GM23338 (cell line): ENCODE data around the gene APBA1. TPM values are rescaled to one million over a fixed set of nuclear protein-coding genes. Genes with fewer than 3 reads are reported as not detected.

ENCODE experiments used
- ATAC-seq: fragments of 200-7000 bp; cut with Tn5 transposase; 3 replicates; pipeline ENCODE4 v1.9.1; 2020
- DNase-seq: peaks from one replicate; pipeline ENCODE4 v3.0.0-alpha.2; 2015; ENCODE audit warnings: low spot score
- H2AFZ ChIP-seq: fragments of 200-600 bp; sonication (generic); 2 replicates; pipeline ENCODE4 v1.8.0; 2016; ENCODE audit warnings: antibody characterized with exemption, mild to moderate bottlenecking, moderate library complexity
- H3F3A ChIP-seq: fragments of 200-600 bp; sonication (generic); replicated peaks from 2 replicates; pipeline ENCODE4 v1.8.0; 2017; ENCODE audit warnings: antibody characterized with exemption, mixed run types, low read depth
- H3K27ac ChIP-seq: fragments of 200-600 bp; sonication (generic); 2 replicates; pipeline ENCODE4 v1.6.1; 2016; ENCODE audit warnings: low read depth
- H3K27me3 ChIP-seq: fragments of 200-600 bp; sonication (generic); 2 replicates; pipeline ENCODE4 v1.8.0; 2016; ENCODE audit warnings: mild to moderate bottlenecking, mixed run types, moderate library complexity; ENCODE audit not compliant: insufficient read depth
- H3K36me3 ChIP-seq: fragments of 200-600 bp; sonication (generic); 2 replicates; pipeline ENCODE4 v1.8.0; 2016; ENCODE audit warnings: mild to moderate bottlenecking; ENCODE audit not compliant: insufficient read depth
- H3K4me1 ChIP-seq: fragments of 200-600 bp; sonication (generic); 2 replicates; pipeline ENCODE4 v1.8.0; 2016; ENCODE audit warnings: mild to moderate bottlenecking, moderate library complexity; ENCODE audit not compliant: insufficient read depth
- H3K4me2 ChIP-seq: fragments of 200-600 bp; sonication (generic); 2 replicates; pipeline ENCODE4 v1.7.1; 2017; ENCODE audit warnings: mixed run types
- H3K4me3 ChIP-seq: fragments of 200-600 bp; sonication (generic); 2 replicates; pipeline ENCODE4 v1.6.1; 2016; ENCODE audit warnings: mixed run types
- H3K79me2 ChIP-seq: fragments of 200-600 bp; sonication (generic); replicated peaks from 2 replicates; pipeline ENCODE4 v1.8.0; 2017; ENCODE audit warnings: mild to moderate bottlenecking; ENCODE audit not compliant: insufficient read depth
- H3K9me2 ChIP-seq: fragments of 200-600 bp; sonication (generic); 2 replicates; pipeline ENCODE4 v1.8.0; 2017; ENCODE audit not compliant: insufficient read depth
- H4K20me1 ChIP-seq: fragments of 200-600 bp; sonication (generic); replicated peaks from 2 replicates; pipeline ENCODE4 v1.8.0; 2017; ENCODE audit warnings: mild to moderate bottlenecking; ENCODE audit not compliant: insufficient read depth
- H3K27ac Mint-ChIP-seq: 2 replicates; pipeline ENCODE4 v1.8.0; 2020; ENCODE audit warnings: inconsistent platforms, mild to moderate bottlenecking, moderate library complexity, mixed read lengths
- H3K27me3 Mint-ChIP-seq: 3 replicates; pipeline ENCODE4 v1.8.0; 2022; ENCODE audit warnings: low read depth, mild to moderate bottlenecking, moderate library complexity, mixed read lengths, inconsistent platforms; ENCODE audit not compliant: insufficient read depth, poor library complexity
- H3K36me3 Mint-ChIP-seq: 3 replicates; pipeline ENCODE4 v1.8.0; 2021; ENCODE audit warnings: low read depth, mild to moderate bottlenecking, inconsistent platforms, moderate library complexity, mixed read lengths
- H3K4me1 Mint-ChIP-seq: 3 replicates; pipeline ENCODE4 v1.8.0; 2020; ENCODE audit warnings: mild to moderate bottlenecking, inconsistent platforms, mixed read lengths
- H3K4me3 Mint-ChIP-seq: 3 replicates; pipeline ENCODE4 v1.8.0; 2021; ENCODE audit warnings: moderate library complexity, mild to moderate bottlenecking, inconsistent platforms, mixed read lengths
- H3K9me3 Mint-ChIP-seq: 3 replicates; pipeline ENCODE4 v1.8.0; 2020; ENCODE audit warnings: moderate library complexity, mild to moderate bottlenecking, inconsistent platforms, mixed read lengths
- ETS1 ChIP-seq: IDR thresholded peaks from 2 replicates; pipeline ENCODE4 v1.6.1; 2016; ENCODE audit warnings: antibody characterized with exemption
- EZH2 ChIP-seq: fragments of 200-600 bp; sonication (generic); IDR thresholded peaks from one replicate; pipeline ENCODE4 v1.8.0; 2017; ENCODE audit warnings: antibody characterized with exemption, mild to moderate bottlenecking, low read depth; ENCODE audit not compliant: unreplicated experiment
- EZH2phosphoT487 ChIP-seq: fragments of 200-600 bp; sonication (generic); IDR thresholded peaks from one replicate; pipeline ENCODE4 v1.8.1; 2018; ENCODE audit warnings: antibody characterized with exemption; ENCODE audit not compliant: unreplicated experiment
- NANOG ChIP-seq: IDR thresholded peaks from 2 replicates; pipeline ENCODE4 v1.6.1; 2016; ENCODE audit warnings: antibody characterized with exemption, borderline replicate concordance
- POLR2AphosphoS5 ChIP-seq: IDR thresholded peaks from 2 replicates; pipeline ENCODE4 v1.6.1; 2016; ENCODE audit warnings: antibody characterized with exemption, low read depth
- STAT1 ChIP-seq: IDR thresholded peaks from one replicate; pipeline ENCODE4 v1.6.1; 2016; ENCODE audit warnings: antibody characterized with exemption; ENCODE audit not compliant: unreplicated experiment
- ZNF114 ChIP-seq: fragments of 250-450 bp; sonication (Bioruptor Pico); IDR thresholded peaks from 2 replicates; pipeline ENCODE4 v1.5.0; 2020; ENCODE audit warnings: mild to moderate bottlenecking, moderate library complexity
- ZNF331 ChIP-seq: fragments of 250-450 bp; sonication (Bioruptor Pico); IDR thresholded peaks from 2 replicates; pipeline ENCODE4 v1.5.0; 2020; ENCODE audit warnings: low read depth, mild to moderate bottlenecking, moderate library complexity
- ZNF462 ChIP-seq: fragments of 250-450 bp; sonication (Bioruptor Pico); IDR thresholded peaks from 2 replicates; pipeline ENCODE4 v1.5.0; 2020; ENCODE audit warnings: mild to moderate bottlenecking, moderate library complexity
- polyA plus RNA-seq: library from polyadenylated mRNA; unstranded; fragments of >200 nt; fragmentation: Nextera tagmentation; extraction: Ambion mirVana; gene quantifications from 2 replicates; pipeline ENCODE4 v1.2.1, GENCODE V29; 2016
- total RNA-seq: library from RNA; depleted of rRNA; stranded (reverse); fragments of >200 nt; shearing (Covaris generic); gene quantifications from 2 replicates; pipeline ENCODE4 v1.2.3, GENCODE V29; 2014

APBA1 gene
- total and polyA plus RNA-seq, 2 experiments from 2014 or later = 0.26 to 1.0 TPM

GRCh38 chr9:69623276-69623675 is 48.9 kb downstream of the APBA1 start (continued):
- TF ChIP-seq ZNF462 (CRISPR knock-in tag) (no peak), POLR2AphosphoS5 (no peak), STAT1 (no peak), ETS1 (no peak)

- Histone ChIP-seq H4K20me1 (no peaks in the 10 kb centered on the region), H3K79me2 (no peaks in the 10 kb centered on the region), H3K36me3 (no peaks in the 10 kb centered on the region), H3F3A (no peaks in the 10 kb centered on the region), H2AFZ (no peak overlapping the region), H3K9me2 (peaks cover 6% of the 10 kb centered on the region; the same call in 1 of the 2 replicates), H3K27ac (no peak overlapping the region), H3K4me3 (no peak overlapping the region), H3K27me3 (no peaks in the 10 kb centered on the region), H3K4me2 (no peak overlapping the region), H3K4me1 (peaks cover 4% of the 10 kb centered on the region; the same call in 1 of the 2 replicates)
- Mint-ChIP-seq H3K27me3 (no peaks in the 10 kb centered on the region), H3K9me3 (no peaks in the 10 kb centered on the region), H3K27ac (no peak overlapping the region), H3K4me3 (no peak overlapping the region), H3K4me1 (no peaks in the 10 kb centered on the region), H3K36me3 (no peaks in the 10 kb centered on the region)
- DNase-seq (no peak), ATAC-seq (no peak)
- TF ChIP-seq STAT1 (no peak), ZNF331 (CRISPR knock-in tag) (no peak), ZNF114 (CRISPR knock-in tag) (no peak), ZNF462 (CRISPR knock-in tag) (no peak), EZH2phosphoT487 (no peak), EZH2 (no peak), NANOG (no peak)
These were observed 49.5 kb downstream of the APBA1 start for GRCh38 chr9:69622676-69623075.
